ENCODE data around the gene CCDC33.
A peak's percentile ranks its signal among the peaks of the same experiment; 100 is the strongest.

Gene CCDC33

DNA sequence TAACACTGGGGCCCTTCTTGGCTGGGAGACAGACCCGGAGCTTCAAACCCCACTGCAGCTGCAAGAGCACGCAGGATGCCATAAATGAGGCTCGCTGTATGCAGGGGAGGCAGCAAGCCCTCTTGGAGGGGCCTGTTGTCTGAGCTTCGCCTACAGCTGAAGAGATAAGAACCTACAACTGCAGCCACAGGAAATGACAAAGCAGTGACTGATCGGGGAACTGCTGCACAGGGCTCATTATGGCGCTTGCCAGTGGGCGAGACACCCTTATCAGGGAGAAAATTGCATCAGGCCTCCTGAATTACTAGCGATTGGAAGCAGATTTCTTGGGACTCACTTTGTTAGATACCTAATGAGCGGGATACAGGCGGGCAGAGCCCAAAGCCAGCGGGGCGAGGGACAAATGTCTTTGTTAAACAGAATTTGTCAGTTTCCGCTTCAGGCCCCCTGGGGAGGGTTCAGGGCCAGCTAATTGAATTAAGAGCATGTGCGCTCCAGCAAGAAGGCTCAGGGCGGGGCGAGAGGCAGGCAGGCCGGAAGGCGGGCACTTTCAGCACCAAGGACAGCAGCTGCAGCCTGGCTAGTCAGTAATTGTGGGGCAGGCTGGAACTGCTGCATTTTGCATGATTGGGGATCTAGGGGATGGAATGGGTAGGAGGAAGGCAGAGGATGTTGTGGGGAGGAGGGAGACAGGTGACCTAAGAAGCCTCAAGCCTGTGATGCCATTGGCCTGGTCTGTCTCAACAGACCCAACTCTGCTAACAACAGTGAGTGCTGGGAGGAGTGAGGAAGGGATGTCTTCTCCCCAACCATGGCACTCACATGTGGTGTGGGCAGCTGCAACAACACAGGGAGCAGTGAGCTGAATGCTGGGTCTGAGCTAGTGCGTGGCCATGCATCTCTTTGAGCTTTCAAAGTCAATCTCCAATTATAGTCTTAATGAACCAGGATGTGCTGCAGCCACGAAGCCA lies 55.3 kb downstream of the CCDC33 start:
- peak; percentile 85 for DNase-seq

DNA sequence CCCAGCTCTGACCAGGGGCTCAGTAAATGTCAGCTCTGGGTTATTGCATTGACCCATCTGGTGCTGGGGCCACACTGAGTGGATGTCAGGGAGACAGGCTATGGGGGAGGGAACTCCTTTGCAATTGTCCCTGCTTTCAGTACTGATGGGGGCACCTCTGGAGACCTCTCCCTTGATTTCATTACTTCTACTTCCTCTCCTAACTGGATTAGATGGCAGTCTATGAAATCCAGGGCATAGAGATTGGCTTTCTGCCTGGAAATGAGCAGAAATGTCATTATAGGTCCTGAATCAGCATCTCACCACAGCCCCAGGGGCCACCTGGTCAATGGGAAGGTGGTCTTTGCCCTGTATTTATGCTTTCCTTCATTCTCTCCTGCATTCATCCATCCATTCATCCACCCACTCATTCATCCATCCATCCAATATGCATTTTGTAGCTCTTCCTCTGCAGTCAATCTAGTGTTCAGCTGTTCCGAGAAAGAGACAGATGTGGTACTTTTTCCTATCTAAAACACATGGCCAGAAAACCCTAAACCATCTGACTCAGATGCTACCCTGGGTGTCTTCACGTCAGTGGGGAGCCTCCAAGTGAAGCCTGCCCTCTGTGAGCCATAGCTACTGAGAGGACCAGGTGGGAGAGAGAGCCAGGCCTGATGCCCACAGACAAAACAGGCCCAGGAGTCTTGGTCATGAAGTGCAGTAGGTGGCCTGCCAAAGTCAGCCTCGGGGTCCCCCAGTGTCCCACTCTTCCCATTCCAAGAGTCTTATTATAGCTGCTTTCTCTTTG lies 57.1 kb downstream of the CCDC33 start:
- DNase-seq = no peak

DNA sequence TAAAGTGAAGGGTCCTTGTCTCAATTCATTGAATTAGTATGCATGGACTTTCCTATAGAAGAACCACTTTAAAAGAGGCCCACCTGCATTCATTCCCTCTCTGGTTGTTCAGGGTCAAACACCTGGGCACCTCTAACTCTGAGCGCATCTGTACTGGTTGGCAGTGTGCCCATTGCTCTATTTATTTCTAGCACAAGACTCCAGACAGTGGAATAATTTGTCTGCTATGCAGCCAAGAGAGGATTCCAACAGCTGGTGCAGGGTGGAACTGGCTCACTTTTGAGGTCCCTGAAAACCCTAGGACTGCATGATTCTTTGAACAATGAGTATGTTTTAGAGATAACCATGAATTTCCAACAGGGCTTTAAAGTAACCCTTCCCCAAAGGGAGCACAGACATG lies 57.9 kb downstream of the CCDC33 start:
- DNase-seq = no peak

DNA sequence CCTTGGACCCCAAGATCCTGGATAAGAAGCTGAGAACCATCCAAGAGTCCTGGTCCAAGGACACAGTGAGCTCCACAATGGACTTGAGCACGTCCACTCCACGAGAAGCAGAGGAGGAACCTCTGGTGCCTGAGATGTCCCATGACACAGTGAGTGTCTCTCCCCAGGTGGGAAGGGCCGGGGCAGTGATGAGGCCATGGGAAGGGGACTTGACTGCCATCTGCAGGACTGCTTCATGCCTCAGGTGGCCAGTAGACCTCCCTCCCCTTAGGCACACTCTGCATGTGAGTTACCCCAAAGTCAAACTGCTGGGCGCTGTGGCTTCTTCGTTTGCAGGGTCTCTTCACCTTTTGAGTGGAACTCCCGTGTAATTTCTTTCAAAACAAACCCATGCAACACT lies 59.7 kb downstream of the CCDC33 start:
- DNase-seq = no peak

DNA sequence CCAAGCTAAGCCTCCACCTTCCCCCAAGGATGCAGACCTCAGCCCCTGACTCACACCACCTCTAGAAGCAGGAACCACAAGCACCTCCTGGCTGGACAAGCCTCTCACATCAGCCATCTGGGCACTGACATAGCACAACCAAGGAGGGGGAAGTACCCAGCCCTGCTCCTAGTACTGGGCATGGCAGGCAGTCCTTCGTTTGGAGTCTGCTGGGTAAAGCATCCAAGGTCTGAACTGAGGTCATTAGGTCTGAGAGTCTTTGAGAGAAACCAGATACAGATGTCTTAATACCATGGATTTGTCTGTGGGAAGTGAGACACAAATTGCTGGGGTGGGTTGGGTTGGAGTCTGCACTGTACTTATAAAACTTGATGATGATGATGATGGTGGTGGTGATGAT lies 61.8 kb downstream of the CCDC33 start:
- DNase-seq = no peak

DNA sequence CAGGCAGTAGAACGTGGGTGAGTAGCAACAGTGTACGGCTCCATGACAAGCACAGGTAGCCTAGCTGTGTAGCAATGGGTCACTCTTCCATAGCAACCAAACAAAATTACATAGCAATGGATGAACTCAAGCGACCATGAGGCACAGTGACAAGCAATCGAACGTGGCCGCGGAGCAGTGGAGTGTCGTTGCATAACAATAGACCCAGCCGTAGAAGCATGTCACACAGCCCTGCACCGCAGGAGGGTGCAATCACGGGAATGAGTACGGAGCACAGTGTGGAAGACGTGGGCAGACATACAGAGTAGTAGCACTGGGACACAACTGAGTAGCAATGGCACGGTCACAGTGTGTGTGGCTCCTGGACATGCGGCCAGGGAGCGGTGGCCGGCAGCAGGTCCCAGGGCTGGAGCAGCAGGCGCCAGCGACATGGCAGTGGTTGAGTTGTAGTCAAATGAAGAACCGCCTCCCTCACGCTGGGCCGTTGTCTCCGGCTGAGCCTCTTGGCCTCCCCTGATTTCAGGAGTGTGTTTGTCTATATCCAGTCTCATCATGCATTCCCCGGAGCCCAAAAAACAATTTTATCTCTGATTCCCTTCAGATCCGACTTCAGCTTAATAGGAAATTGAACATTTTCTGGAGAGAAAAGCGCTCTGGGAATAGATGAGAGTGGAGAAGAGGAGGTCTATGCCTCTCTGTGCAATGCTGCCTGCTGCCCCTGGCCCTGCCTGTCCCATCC lies 64.1 kb downstream of the CCDC33 start:
- DNase-seq = no peak

DNA sequence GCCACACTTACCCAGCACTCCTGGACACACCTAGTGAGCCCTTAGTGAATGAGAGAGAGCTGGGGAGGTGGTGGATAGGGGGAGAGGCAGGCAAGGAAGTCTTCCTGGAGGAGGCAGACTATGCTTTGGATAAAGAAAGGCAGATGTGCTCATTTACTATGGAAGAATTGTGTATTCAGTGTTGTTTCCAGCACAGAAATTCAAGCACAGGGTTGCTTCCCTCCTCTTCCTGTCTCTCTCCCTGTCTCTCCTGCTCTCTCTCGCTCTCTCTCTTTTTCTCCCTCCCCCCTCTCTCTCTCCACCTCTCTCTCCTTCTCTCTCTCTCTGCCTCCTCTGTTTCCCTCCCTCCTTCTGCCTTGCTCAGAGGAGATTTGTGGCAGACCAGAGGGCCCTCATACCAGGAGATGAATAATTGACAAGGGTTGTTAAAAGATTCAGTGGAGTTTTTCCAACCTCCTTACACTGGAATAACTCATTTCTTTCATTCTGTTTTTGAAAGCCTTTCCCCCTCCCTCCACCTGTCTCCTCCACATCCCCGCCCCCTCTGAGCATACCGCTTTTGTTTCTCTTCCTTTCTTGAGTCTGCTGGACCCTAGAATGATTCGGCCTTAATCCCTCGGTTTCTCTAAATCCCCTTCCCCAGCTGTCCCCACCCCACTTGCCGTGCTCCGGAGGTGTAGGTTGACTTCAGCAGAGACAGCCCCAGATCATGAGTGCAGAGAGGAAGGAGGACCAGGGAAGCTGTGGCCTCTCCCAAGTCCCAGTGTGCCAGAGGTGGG lies 65.6 kb downstream of the CCDC33 start:
- DNase-seq = peak; percentile 80

DNA sequence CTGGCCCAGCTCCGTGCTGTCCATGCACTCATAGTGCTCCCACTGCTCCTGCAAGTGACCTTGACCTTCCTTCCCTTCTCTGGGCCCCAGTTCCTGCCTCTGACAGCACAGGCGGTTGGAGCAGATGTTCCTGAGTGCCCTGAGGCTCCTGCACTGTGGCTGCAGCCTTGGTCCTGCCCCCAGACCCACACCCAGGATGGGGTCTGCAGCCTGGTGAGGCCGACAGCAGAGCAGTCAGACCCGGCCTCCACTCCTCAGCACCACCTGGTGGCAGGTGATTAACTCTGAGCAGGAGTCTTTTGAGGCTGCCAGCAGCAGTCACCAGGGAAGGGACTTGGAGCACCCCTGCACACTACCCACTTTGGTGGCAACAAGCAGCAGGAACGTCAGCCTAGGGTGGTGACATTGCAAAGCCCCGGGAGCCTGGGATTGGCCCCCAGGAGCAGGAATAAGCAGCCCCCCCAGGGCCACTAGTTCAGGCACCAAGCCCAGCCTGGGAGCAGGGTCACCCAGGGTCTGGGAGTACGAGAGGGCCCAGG lies 66.8 kb downstream of the CCDC33 start:
- peak; percentile 33 for DNase-seq

DNA sequence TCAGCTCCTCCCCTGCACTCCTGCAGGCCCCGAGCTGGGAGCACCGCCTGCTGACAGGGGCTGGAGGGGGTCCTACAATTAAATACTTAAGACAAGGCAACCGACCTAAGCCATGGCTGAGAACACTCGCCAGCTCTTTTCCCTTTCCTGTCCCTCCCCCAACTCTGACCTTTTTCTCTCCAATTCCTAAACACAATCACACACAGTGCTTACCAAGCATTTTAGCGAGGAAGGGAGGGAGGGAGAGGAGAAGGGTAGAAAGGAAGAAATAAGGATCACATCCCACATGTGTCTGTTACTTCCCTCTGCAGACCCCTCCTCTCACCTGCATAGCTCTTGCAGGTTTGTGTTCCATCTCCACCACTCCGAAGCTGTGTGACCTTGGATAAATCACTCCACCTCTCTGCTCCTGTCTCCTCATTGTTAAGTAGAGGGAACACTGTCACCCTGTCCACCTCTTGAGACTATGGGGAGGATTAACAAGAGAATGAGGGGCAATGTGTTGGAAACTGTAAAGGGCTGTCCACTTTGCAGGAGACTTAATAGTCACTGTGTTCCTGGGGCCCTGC lies 67.7 kb downstream of the CCDC33 start:
- no peak for DNase-seq

DNA sequence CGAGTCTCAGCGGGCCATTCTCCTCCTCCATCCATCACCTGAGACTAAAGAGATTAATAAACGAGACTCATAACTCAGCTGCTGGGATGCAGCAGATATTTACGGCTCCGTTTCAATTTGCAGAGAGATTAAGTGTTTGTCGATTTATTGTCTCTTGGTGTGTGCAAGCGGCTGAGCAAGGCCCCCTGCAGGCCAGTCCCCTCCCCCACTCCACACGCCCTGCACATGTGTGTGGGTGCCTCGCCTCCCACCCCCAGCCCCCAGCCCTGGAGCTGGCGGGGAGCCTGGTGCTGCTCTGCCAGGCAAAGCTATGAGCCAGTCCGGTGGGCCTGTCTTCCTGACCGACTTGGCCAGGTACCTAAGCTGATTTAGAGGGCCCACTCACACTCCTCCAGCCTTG lies 68.3 kb downstream of the CCDC33 start:
- no peak for DNase-seq

DNA sequence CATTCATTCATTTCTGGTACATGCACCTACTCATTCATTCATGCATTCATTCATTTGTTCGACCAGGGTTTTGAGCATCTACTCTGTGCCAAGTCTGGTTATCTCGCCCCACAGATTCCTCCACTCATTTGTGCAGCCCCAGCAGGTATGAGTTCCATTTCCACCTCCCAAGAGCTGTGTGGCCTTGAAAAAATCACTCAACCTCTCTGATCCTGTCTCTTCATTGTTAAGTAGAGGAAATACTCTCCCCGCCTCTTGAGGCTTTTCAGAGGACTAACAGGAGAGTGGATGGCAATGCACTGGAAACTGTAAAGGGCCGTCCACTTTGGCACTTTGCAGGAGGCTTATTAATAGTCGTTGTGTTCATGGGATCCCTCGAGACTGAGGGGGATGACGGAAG lies 69.6 kb downstream of the CCDC33 start:
- no peak for DNase-seq

DNA sequence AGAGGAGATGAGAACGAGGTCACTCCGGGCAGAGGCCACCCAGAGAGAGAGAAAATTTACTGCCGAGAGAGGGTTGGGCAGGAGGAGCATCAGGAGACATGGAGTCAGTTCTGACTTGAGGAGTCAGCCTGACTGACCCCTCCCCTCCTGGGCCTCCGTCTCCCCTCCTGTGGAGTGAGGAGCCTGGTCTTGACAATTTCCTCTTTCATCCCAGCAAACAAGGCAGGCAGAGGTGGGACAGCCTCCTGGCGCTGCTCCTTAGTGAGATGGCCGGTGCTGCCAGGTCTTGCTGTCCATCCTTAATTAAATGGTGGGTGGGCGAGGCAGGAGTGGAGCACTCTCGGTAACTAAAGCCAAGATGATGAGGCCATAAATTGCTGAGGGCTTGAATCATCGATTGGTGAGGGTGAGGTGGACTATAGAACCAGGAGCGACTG lies 70.7 kb downstream of the CCDC33 start:
- DNase-seq = no peak

DNA sequence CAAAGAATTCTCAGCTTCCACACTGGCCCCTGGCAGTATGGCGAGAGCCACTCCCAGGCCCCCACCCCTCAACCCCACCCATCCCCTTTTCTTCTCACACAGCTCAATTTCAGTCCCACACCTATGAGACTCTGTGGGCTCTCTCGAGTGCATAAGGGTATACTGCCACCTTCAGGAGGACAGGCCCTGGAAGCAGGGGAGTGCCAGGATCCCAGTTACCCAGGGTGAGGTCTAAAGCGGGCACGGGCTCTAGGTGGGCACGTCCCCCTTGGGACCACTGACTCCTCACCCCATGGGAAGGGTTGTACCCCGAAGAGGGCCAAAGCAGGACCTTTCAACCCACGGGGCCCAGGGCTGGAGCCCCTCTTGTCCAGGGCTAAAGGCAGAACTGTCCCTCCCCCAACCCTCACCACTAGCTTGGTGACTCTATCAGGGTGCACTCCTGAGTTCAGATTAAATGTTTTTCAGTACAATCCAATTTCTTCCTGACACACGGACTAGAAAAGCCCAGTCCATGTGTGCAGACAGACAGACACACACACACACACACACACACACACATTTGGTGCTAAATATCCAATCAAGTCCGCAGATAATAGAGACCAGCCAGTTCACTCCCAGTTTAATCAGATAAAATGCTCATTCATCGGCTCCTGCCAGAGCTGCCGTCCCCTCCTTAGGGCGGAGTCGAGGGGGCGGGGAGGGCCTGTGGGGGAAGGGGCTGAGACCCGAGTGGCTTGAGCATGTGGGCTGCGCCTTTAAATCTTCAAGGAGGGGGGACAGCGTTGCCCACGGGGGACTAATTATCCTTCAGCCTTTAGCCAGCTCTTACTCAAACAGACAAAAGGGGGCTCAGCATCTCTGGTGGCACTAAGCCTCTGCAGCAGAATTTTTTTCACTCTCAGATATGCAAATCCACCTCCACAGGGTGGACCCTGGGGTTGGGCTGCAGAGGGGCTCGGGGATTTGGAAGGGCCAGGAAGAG lies 72.0 kb downstream of the CCDC33 start:
- peak; percentile 84 for DNase-seq

DNA sequence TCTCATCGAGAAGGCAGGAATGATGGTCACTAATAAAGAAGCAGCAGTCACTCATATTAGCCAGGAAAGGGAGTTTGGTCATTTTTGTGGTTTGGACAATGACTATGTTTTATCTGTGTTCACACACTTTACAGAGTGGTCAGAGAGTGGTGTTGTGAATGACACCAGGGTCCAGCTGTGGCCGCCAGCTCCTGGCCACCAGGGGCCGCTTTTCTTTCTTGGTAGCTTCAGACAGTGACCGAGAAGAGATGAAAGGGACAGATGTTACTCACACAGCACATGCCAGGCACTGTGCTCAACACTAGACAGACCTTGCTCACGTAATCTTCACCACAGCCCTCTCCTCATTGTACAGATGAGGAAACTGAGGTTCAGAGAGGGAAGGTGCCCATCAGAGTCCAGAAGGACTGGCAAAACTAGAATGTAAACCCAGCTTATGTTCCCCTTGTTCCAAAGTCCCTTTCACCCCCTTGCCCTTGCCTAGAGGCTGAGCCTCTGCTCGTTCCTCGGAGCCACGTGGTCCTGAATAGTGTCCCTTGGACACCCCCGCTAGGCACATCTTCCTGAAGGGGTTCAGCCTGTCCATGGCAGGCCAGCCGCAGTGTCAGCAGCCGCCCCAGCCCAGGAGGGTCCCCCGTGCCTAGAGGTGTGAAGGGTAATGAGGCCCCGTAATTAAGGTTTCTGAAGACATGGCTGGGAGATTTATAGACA lies 75.8 kb downstream of the CCDC33 start:
- peak; percentile 68 for DNase-seq

DNA sequence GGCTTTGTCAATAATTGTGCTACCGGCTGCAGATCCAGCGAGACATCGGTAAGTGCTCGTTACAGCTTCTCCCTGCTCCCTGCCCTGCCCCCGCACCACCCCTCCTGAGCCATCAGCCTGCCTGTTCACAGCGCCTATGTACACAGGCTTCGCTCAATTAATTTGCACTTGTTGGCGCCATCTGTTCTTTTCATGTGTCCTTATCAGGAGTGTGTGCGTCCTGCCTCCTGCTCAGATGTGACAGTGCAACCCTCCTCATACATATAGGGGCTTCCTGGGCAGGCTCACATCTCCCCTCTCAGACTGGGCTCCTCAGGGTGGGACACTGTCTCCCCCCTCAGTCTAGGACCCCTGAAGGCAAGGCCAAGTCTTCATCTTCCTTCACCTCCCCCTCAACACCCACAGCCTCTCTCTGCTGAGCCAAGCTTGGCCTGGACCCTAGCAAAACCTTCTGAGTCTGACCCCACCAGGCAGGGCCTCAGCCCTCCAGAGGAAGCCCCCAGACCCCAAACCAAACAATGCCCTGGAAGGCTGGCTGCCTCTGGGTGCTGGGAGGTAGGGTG lies 76.4 kb downstream of the CCDC33 start:
- peak; percentile 97 for DNase-seq

DNA sequence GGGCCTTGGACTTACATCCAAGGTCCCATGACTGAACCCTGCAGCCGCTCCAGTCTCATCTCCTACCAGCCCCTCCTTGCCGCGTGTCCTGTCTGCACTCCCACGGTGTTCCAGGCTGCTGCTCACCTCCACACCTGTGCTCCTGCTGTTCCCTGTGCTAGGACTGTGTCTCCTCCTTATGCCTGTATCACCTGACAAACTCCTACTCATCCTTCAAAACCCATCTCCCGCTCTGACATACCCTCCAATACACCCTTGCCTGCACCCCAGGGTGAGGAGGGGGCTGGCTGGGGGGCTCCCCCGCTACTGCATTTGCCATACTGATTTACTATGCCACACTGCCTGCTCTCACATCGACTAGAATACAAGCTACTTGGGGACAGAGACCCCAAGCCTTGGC lies 77.8 kb downstream of the CCDC33 start:
- no peak for DNase-seq

DNA sequence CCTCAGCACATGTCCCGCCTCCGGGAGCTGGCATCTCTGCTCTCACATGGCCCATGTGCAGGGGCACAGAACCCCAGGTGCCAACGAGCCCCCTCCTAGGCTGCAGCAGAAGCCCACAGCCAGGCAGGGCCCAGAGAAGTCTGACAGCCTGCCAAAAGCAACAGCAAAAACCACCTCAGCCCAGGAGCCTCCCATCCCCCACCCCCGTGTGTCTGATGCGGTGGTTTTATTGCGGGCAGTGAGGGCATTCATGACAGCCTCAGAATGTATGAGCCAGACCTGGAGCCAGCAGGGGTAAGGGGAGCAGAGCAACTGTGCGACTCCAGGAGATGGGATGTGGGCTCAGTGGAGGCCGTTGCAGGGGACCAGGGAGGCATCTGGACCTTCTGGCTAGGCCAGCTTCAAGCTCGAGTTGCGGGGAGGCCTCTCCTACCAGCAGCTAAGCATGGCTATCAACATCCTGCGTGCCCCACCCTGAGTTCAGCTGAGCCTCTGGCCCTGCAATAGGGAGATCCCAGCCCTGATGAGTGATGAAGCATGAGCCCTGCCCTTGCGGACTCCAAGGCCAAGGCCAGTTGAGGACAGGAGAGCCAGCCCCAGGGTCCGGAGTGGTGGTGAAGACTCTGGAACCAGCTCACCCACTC lies 78.8 kb downstream of the CCDC33 start:
- DNase-seq = no peak

DNA sequence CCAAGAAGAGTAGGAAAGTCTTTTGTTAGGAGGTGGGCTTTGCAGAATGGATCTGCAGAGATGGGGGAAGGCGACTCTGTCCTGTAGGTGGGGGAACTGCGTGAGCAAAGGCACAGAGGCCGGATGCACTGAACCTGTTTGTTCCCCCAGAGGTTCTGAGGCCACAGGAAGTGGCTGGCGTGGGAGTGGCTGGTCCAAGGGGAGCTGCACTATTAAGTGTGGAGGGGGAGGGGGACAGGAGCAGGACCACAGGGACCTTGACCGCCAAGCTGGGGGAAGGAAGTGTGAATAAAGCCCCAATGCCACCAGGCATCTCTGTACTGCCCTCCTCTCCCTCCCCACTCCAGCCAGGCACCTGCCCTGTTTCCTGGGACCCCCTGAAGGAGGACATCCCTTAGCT lies 79.5 kb downstream of the CCDC33 start:
- no peak for DNase-seq

DNA sequence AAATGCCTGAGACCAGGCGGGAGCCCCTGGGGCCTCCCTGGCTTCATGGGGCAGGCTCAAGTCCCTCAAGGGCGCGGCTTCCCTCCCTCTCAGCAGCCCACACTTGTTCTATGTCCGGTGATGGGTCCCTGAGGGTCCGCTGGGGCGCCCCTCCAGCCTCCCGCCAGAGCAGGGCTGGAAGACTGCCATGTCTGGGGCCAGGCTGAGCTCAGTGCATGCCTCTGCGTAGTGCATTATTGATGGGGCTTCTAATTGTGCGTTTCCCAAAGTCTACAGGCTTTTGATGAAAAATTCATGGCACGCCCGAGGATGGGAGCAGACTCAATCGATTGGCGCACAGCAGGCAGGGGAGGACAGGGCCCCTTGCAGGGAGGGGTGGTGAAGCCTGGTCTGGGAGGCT lies 80.0 kb downstream of the CCDC33 start:
- no peak for DNase-seq

Measured in NCI-H524 treated with DMSO at 0.1 percent for 48 hours (cell line).